Measurements from ENCODE around the gene USH1C. TPM values are rescaled to one million over a fixed set of nuclear protein-coding genes. Genes with fewer than 3 reads are reported as not detected.

USH1C gene
- total and polyA plus RNA-seq, 2 of the 4 experiments (the other 2 are of a cell fraction): not detected

- H3K27me3 ChIP-seq (ENCODE audit: control insufficient read depth, insufficient read depth, low read length): peaks cover 3% of the 10 kb centered on the region
- intact Hi-C loops (cut with micrococcal nuclease): no loop called here
- H3K9ac ChIP-seq (ENCODE audit: low read depth, low read length): no peak overlapping the region
- TF ChIP-seq FOS (IDR thresholded peaks at IDR 0.05; ENCODE audit: low read depth, low read length) (no peak), NFE2L2 (IDR thresholded peaks at IDR 0.05; ENCODE audit: low read depth, low read length) (no peak), RFX5 (IDR thresholded peaks at IDR 0.05; ENCODE audit: low read depth, low read length) (no peak), POLR2A (IDR thresholded peaks at IDR 0.05; ENCODE audit: low read depth, low read length) (no peak), RAD21 (IDR thresholded peaks at IDR 0.05; ENCODE audit: low read length) (no peak), CTCF (conservative IDR thresholded peaks at IDR 0.05; ENCODE audit: low read depth, low read length) (no peak), CEBPB (IDR thresholded peaks at IDR 0.05; ENCODE audit: low read depth, low read length) (no peak), RCOR1 (IDR thresholded peaks at IDR 0.05; ENCODE audit: insufficient replicate concordance, low read length) (no peak)
- no peak overlapping the region for H2AK5ac ChIP-seq (ENCODE audit: low read depth, low read length)
- in situ Hi-C loops (cut with MboI; ENCODE audit: low sequenced_read_pairs): no loop called here
- H2BK20ac ChIP-seq (ENCODE audit: low read depth, low read length): no peak overlapping the region
- no peaks in the 10 kb centered on the region for H4K20me1 ChIP-seq (ENCODE audit: insufficient read depth, low read length)
- H3K23ac ChIP-seq (ENCODE audit: low read depth, low read length): no peak overlapping the region
- no peak overlapping the region for H3K4me3 ChIP-seq (ENCODE audit: insufficient read depth, low read depth, low read length)
- H3K79me1 ChIP-seq (ENCODE audit: low read depth in 1 of 2, low read length in 2 of 2): no peaks in the 10 kb centered on the region
- no peaks in the 10 kb centered on the region for H3K36me3 ChIP-seq (ENCODE audit: control insufficient read depth, insufficient read depth, low read length)
- no peak overlapping the region for H3K4ac ChIP-seq (ENCODE audit: low read depth, low read length)
- ChIA-PET POLR2A (ENCODE audit: unreplicated experiment) (no interaction called here), CTCF (no interaction called here)
- no peak overlapping the region for H2BK120ac ChIP-seq (ENCODE audit: low read depth, low read length)
- 64% methylated on average over 5 of the region's 8 CpGs; no CpG with 5 or more reads in 1 of the 2 experiments for WGBS, 2 experiments (ENCODE audit: extremely low coverage in 2 of 2, insufficient read length in 1 of 2)
- H4K91ac ChIP-seq (ENCODE audit: insufficient read depth, low read depth, low read length): no peak overlapping the region
- H2BK15ac ChIP-seq (ENCODE audit: low read depth, low read length): no peak overlapping the region
- dilution Hi-C loops (cut with HindIII; ENCODE audit: low sequenced_read_pairs, unreplicated experiment): no loop called here
- H3K27ac ChIP-seq (ENCODE audit: insufficient read depth, low read length): no peak overlapping the region
- no peak overlapping the region for H3K18ac ChIP-seq (ENCODE audit: low read depth, low read length)
- H2AK9ac ChIP-seq (replicated peaks; ENCODE audit: low read depth, low read length, poor library complexity): no peak overlapping the region
- DNase-seq (no peak), ATAC-seq (ENCODE audit: low read depth) (no peak)
- no peak overlapping the region for H3K14ac ChIP-seq (replicated peaks; ENCODE audit: low read depth, low read length)
- no peak overlapping the region for H2AFZ ChIP-seq (replicated peaks; ENCODE audit: low read length, poor library complexity)
- H3K4me2 ChIP-seq (ENCODE audit: low read depth, low read length): no peak overlapping the region
- H3K4me1 ChIP-seq (ENCODE audit: control insufficient read depth, insufficient read depth, low read length): no peaks in the 10 kb centered on the region
- BruUV-seq (replicated peaks): no TSS peak
- H3K9me3 ChIP-seq (ENCODE audit: control insufficient read depth, insufficient read depth, low read length): no peaks in the 10 kb centered on the region
- H4K5ac ChIP-seq (ENCODE audit: low read depth, low read length): no peak overlapping the region
- no peak overlapping the region for H4K8ac ChIP-seq (ENCODE audit: low read depth in 2 of 2, low read length in 2 of 2)
- no peak overlapping the region for H3K56ac ChIP-seq (ENCODE audit: extremely low read depth, insufficient read depth, low read length)
- no peak overlapping the region for H2BK5ac ChIP-seq (ENCODE audit: low read depth, low read length, poor library complexity, severe bottlenecking)
- H3K9me1 ChIP-seq (ENCODE audit: insufficient read depth, low read length): no peaks in the 10 kb centered on the region
Measured at GRCh38 chr11:17588166-17588565, 44.0 kb upstream of the USH1C start.

Measured in IMR-90 (cell line).